Non-pigmented ciliary epithelial cell (primary cell): ENCODE results near the gene C11orf16.
"Not testable (repeated sequence)": the region's sequence is repeated elsewhere in the genome, so short reads cannot be mapped to it uniquely, and the experiment has no call there.

Source experiments
- DNase-seq: peaks from one replicate; pipeline ENCODE4 v3.0.0-alpha.2; 2010; ENCODE audit warnings: low read depth

C11orf16 gene

GRCh38 chr11:8937159-8937558 lies 4.4 kb upstream of the C11orf16 start:
- DNase-seq: no peak

DNA sequence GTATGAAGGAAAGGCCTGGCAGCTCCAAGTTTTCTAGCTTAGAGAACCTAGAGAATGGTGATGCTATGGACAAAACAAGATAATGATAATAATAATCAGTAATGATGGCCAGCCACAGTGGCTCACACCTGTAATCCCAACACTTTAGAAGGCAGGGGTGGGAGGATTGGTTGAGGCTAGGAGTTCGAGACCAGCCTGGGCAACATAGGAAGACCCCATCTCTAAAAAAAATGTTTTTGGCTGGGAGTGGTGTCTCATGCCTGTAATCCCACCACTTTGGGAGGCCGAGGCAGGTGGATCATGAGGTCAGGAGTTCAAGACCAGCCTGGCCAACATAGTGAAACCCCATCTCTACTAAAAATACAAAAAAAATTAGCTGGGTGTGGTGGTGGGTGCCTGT lies 3.0 kb upstream of the C11orf16 start:
- DNase-seq: not testable (repeated sequence)

GRCh38 chr11:8934742-8935488 lies 2.2 kb upstream of the C11orf16 start:
- peak; percentile 82 for DNase-seq

DNA sequence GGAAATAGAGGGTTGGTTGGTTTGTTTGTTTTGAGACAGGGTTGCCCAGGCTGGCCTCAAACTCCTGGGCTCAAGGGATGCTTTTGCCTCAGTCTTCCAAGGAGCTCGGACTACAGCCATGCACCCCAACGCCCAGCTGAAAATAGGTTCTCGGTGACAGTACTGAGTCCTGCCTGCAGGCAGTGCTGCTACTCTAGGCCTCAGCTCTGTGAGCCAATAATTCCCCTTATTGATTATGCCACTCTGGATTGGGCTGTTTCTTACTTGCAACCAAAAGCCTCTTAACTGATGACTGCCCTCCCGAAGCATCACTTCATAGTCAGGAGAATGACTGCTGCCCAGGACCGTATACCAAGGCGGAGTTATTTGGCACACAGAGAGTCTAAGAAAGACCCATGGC lies 1.2 kb upstream of the C11orf16 start:
- no peak for DNase-seq

- no peak for DNase-seq
Measured at GRCh38 chr11:8930456-8931175, 2.1 kb downstream of the C11orf16 start.

- DNase-seq: no peak
Measured at GRCh38 chr11:8928981-8929615, 3.6 kb downstream of the C11orf16 start.

- DNase-seq: no peak
Measured at GRCh38 chr11:8928205-8928604, 4.5 kb downstream of the C11orf16 start.

DNA sequence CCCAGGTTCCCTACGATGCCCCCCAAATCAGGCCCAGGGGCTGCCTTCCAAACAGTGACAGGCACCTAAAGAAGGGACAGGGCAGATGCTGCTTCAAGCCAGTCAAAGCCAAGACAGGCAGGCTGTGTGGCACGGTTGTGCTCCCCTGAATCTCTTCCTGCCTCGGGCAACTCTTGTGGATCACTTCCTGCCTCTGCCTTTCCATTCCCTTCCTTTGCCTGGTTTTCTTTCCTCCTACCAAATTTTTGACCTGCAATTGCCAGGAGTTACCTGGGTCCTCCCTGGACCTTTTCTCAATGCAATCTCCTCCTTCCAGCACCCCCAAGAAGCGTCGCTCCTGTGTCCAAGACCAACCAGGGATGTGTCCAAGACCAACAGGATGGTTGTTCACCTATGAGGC lies 5.5 kb downstream of the C11orf16 start:
- no peak for DNase-seq

- DNase-seq: no peak
Measured at GRCh38 chr11:8926236-8926635, 6.5 kb downstream of the C11orf16 start.

- no peak for DNase-seq
Measured at GRCh38 chr11:8925711-8926110, 7.0 kb downstream of the C11orf16 start.

- DNase-seq: no peak
Measured at GRCh38 chr11:8922691-8923090, 10.1 kb downstream of the C11orf16 start.

GRCh38 chr11:8917157-8917825 lies 15.5 kb downstream of the C11orf16 start:
- peak; percentile 88 for DNase-seq

GRCh38 chr11:8914661-8915018 lies 18.1 kb downstream of the C11orf16 start:
- no peak for DNase-seq

DNA sequence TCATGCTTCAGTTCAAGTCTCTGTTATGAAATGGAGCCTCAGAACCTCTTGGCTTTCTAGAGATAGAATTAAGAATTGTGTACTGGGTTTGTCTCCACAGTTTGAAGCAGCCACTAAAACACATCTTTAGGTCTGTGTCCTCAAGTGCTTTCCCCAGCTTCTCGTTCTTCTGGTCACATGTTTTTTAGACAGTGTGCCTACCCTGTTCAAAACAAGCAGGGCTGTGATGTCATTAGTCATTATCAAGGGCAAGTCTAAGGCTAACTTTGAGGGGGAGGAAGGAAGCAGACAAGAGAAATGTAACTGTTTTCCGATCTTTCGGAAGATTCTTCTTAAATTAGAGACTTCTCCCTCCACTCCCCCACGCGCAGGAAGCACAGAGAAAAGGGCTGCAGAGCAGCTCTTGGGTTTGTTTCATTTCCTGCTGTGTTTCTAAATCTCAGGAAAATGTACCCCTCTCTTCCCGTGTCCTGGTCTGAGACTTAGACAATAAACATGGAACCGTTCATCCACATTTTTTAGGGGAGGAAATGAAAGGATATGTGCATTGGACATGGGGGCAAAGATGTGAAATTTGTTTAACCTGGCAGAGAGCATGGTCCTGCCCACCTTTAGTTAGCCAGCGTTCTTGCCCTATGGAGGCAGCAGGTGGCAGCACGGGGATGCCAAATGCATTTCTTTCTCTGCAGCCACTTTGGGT lies 18.6 kb downstream of the C11orf16 start:
- no peak for DNase-seq

GRCh38 chr11:8911029-8911823 lies 21.5 kb downstream of the C11orf16 start, which contains the start of gene AKIP1:
Gene AKIP1, plus strand, starts transcription at chr11:8911189. Its CDS starts 261 bp downstream, at chr11:8911450.
- peak; percentile 56 for DNase-seq

- no peak for DNase-seq
Measured at GRCh38 chr11:8910649-8911026, 22.1 kb downstream of the C11orf16 start.

DNA sequence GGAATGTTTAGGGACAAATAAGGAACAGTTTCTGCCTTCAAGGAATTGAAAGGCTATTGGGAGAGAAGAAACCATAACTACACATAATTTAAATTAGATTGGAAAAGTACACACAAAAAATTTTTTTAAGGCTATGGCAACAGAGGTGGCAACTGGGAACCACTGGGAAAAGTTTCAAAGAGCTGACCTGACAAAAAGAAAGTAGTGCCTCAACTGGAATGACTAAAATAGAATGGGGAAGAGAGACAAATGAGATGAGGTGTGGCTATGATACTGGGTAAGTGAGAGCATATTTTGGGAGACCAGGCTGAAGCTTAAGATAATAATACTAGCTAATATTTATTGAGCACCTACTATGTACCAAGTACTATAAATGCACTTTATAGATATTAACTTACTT lies 24.6 kb downstream of the C11orf16 start:
- no peak for DNase-seq

GRCh38 chr11:8907116-8907515 lies 25.6 kb downstream of the C11orf16 start:
- DNase-seq: no peak

DNA sequence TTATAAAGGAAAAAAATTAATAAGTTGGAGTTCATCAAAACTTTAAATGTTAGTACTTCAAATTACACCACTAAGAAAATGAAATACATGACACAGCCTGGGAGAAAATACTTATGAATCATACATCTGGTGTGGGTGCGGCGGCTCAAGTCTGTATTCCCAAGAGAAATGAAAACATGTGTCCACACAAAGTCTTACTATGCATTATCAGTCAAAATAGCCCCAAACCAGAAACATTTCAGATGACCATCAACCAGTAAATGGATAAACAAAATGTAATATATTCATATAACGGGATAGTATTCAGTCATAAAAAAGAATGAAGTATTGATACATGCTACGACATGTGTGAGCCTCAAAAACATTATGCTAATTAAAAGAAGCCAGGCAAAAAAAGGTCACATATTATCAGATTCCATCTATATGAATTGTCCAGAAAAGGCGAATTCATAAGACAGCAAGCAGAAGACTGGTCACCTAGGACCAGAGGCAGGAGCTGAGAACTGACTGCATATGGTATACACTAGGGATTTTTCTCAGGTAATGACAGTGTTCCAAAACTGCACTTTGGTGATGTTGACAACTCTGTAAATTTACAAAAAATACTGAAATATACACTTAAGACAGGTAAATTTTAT lies 27.1 kb downstream of the C11orf16 start:
- DNase-seq: no peak

DNA sequence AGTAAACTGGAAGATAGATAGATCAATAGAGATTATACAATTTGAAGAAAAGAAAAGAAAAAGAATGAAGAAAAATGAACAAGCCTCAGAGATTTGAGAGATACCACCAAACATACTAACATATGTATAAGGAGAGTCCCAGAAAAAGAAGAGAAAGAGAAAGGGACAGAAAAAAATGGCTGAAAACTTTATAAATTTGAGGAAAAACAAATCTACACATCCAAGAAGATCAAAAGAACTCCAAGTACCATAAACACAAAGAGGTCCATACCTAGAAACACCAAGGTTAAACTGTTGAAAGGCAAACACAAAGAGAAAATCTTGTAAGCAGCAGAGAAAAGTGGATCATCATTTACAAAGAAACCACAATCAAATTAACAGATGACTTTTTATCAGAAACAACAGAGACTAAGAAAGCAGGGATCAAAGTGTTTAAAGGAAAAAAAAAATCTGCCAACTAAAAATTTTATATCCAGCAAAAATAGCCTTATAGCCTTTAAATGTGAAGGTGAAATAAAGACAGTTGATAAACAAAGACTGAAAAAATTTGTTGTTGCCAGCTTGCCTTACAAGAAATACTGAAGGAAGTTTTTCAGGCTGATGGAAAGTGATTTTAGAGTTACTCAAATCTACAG lies 33.5 kb downstream of the C11orf16 start:
- no peak for DNase-seq
